Measurements from ENCODE around the gene PDE6H.

PDE6H gene

DNA sequence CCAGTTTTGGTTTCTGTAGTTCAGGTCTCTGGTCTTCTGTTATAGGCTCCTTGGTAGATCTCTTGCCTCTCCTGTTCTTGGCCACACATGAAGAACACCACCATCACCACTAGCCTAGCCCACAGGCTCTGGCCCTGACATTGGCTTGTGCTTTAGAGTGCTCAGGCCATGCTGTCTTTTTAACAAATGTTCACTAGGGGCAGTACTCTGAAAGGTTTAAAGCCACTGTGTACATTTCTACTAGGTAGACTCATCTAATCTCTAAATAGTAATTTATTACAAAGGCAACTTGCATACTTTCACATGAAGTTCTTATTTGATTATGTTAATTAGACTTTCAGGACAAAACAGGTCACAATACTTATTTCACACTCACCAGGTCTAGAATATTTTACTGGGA, 38.3 kb downstream of the PDE6H start:
- Histone ChIP-seq H3K27me3 (replicated peaks; ENCODE audit: insufficient read depth, low read length) (no peaks in the 10 kb centered on the region), H3F3A (ENCODE audit: insufficient read depth, low read length) (no peaks in the 10 kb centered on the region), H3K79me2 (ENCODE audit: low read length) (no peaks in the 10 kb centered on the region), H4K20me1 (ENCODE audit: insufficient read depth, low read length) (no peaks in the 10 kb centered on the region), H3K9me3 (replicated peaks; ENCODE audit: insufficient read depth, low read length) (no peaks in the 10 kb centered on the region), H3K36me3 (replicated peaks; ENCODE audit: insufficient read depth, low read length) (no peaks in the 10 kb centered on the region), H3K4me1 (ENCODE audit: low read length) (peaks cover 12% of the 10 kb centered on the region), H2AFZ (ENCODE audit: low read length) (no peak overlapping the region), H3K9ac (ENCODE audit: low read length) (no peak overlapping the region), H3K4me2 (ENCODE audit: low read depth, low read length) (no peak overlapping the region), H3K4me3 (ENCODE audit: low read length) (no peak overlapping the region), H3K27ac (ENCODE audit: low read length) (no peak overlapping the region), H3K9me2 (replicated peaks; ENCODE audit: insufficient read depth, low read length) (no peaks in the 10 kb centered on the region)
- DNase-seq, result peak; percentile 46
- TF ChIP-seq EZH2 (optimal IDR thresholded peaks at IDR 0.05; ENCODE audit: low read depth, low read length), result no peak
- TF ChIP-seq, protein P1, sequence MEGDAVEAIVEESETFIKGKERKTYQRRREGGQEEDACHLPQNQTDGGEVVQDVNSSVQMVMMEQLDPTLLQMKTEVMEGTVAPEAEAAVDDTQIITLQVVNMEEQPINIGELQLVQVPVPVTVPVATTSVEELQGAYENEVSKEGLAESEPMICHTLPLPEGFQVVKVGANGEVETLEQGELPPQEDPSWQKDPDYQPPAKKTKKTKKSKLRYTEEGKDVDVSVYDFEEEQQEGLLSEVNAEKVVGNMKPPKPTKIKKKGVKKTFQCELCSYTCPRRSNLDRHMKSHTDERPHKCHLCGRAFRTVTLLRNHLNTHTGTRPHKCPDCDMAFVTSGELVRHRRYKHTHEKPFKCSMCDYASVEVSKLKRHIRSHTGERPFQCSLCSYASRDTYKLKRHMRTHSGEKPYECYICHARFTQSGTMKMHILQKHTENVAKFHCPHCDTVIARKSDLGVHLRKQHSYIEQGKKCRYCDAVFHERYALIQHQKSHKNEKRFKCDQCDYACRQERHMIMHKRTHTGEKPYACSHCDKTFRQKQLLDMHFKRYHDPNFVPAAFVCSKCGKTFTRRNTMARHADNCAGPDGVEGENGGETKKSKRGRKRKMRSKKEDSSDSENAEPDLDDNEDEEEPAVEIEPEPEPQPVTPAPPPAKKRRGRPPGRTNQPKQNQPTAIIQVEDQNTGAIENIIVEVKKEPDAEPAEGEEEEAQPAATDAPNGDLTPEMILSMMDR (IDR thresholded peaks at IDR 0.05; ENCODE audit: low read length), result peak; percentile 37

GRCh38 chr12:15013634-15014179, 40.9 kb downstream of the PDE6H start:
- Histone ChIP-seq H3K9me2 (replicated peaks; ENCODE audit: insufficient read depth, low read length) (no peaks in the 10 kb centered on the region), H3K9me3 (replicated peaks; ENCODE audit: insufficient read depth, low read length) (no peaks in the 10 kb centered on the region), H3K4me3 (ENCODE audit: low read length) (peak overlapping the region; percentile 2; the same call in 1 of the 2 replicates), H3K27me3 (replicated peaks; ENCODE audit: insufficient read depth, low read length) (no peaks in the 10 kb centered on the region), H3K79me2 (ENCODE audit: low read length) (no peaks in the 10 kb centered on the region), H2AFZ (ENCODE audit: low read length) (peak overlapping the region; percentile 18; the same call in 1 of the 2 replicates), H3K4me1 (ENCODE audit: low read length) (peaks cover 12% of the 10 kb centered on the region), H3K36me3 (replicated peaks; ENCODE audit: insufficient read depth, low read length) (no peaks in the 10 kb centered on the region), H4K20me1 (ENCODE audit: insufficient read depth, low read length) (no peaks in the 10 kb centered on the region), H3K9ac (ENCODE audit: low read length) (no peak overlapping the region), H3K27ac (ENCODE audit: low read length) (no peak overlapping the region), H3K4me2 (ENCODE audit: low read depth, low read length) (peak overlapping the region; percentile 44), H3F3A (ENCODE audit: insufficient read depth, low read length) (no peaks in the 10 kb centered on the region)
- DNase-seq, result peak; percentile 39
- TF ChIP-seq EZH2 (optimal IDR thresholded peaks at IDR 0.05; ENCODE audit: low read depth, low read length), result no peak
- TF ChIP-seq EZH2phosphoT487 (IDR thresholded peaks at IDR 0.05; ENCODE audit: low read length), result no peak
- TF ChIP-seq, protein P1 (IDR thresholded peaks at IDR 0.05; ENCODE audit: low read length), result no peak

GRCh38 chr12:15014708-15015107, 41.9 kb downstream of the PDE6H start:
- no peak for TF ChIP-seq EZH2phosphoT487 (IDR thresholded peaks at IDR 0.05; ENCODE audit: low read length)
- no peak for TF ChIP-seq EZH2 (optimal IDR thresholded peaks at IDR 0.05; ENCODE audit: low read depth, low read length)
- TF ChIP-seq, protein P1 (IDR thresholded peaks at IDR 0.05; ENCODE audit: low read length), result no peak
- Histone ChIP-seq H3F3A (ENCODE audit: insufficient read depth, low read length) (no peaks in the 10 kb centered on the region), H3K36me3 (replicated peaks; ENCODE audit: insufficient read depth, low read length) (no peaks in the 10 kb centered on the region), H3K9ac (ENCODE audit: low read length) (no peak overlapping the region), H3K9me2 (replicated peaks; ENCODE audit: insufficient read depth, low read length) (no peaks in the 10 kb centered on the region), H3K27me3 (replicated peaks; ENCODE audit: insufficient read depth, low read length) (no peaks in the 10 kb centered on the region), H3K4me3 (ENCODE audit: low read length) (no peak overlapping the region), H3K27ac (ENCODE audit: low read length) (no peak overlapping the region), H4K20me1 (ENCODE audit: insufficient read depth, low read length) (no peaks in the 10 kb centered on the region), H2AFZ (ENCODE audit: low read length) (no peak overlapping the region), H3K9me3 (replicated peaks; ENCODE audit: insufficient read depth, low read length) (no peaks in the 10 kb centered on the region), H3K4me1 (ENCODE audit: low read length) (peaks cover 12% of the 10 kb centered on the region), H3K4me2 (ENCODE audit: low read depth, low read length) (no peak overlapping the region), H3K79me2 (ENCODE audit: low read length) (no peaks in the 10 kb centered on the region)
- DNase-seq, result no peak

All from MM.1S (cell line).